Skeletal muscle cell (primary cell): ENCODE results near the gene SSTR5.
"Not testable (repeated sequence)": the region's sequence is repeated elsewhere in the genome, so short reads cannot be mapped to it uniquely, and the experiment has no call there.

Experiments
- DNase-seq: peaks from one replicate; pipeline ENCODE4 v3.0.0-alpha.2; 2010; ENCODE audit warnings: low read depth
- H3K4me3 ChIP-seq: 2 replicates; pipeline ENCODE4 v1.5.1; 2011; ENCODE audit warnings: low read depth, mild to moderate bottlenecking, control low read depth, low read length, moderate library complexity

Gene SSTR5

DNA sequence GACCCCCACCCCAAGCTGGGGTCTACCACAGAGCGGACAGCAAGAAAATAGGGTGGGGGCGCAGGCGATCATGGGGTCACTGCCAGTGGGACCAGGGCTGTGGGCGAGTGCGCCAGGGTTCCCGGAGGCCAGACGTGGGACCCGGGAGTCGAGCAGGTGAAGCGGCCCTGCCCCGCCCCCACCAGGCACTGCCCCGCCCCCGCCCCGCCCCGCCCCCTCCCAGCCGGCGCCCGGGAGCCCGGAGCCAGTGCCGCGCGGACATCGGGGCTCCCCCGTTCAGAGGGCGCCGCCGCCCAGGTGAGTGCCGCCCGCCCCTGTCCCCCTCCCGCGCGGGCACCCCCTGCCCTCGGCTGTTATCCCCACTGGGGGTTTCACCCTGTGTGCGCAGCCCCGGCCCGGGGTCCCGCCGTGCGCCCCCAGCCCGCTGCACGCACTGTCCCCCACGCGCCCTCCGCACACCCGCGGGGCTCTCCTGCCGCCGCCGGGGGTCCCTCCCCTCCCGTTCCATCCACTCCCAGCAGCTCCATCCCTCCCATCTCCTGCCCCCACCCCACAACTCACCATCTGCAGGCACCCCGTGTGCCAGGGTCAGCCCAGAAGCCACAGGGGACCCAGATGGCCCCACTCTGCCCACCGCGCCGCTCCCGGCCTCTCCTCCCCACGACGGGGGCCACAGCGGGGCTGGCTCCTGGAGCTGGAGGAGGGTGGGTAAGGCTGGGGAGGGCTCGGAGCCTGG lies at the start of gene SSTR5:
Gene SSTR5 (plus strand): TSS at position 222 of the 736 bp plus-strand sequence. CDS start 6,122 bp downstream, outside the sequence.
- H3K4me3 ChIP-seq: no peak within 1 kb of the TSS
- DNase-seq: no peak

DNA sequence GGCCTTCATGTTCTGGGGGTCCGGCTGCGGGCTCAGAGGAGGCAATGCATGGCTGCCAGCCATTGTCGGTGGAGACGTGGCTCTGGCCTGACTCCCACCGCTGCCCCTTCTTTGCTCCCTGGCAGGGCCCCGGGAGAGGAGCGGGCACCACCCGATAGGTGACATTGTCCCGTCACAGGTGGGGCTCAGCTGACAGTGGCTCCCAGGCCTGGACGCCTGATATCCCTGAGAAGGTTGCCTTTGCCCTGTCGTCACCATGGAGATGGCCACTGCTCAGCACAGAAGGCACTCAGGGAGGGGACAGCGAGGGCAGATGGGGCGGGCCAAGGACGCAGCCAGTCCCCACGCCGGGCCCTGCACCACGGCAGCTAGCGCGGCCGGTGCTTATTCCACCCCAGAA lies 48.4 kb upstream of the SSTR5 start:
- DNase-seq: no peak
- no peak overlapping the region for H3K4me3 ChIP-seq

- not testable (repeated sequence) for H3K4me3 ChIP-seq, DNase-seq
Measured at GRCh38 chr16:1025183-1025809, 47.3 kb upstream of the SSTR5 start.

DNA sequence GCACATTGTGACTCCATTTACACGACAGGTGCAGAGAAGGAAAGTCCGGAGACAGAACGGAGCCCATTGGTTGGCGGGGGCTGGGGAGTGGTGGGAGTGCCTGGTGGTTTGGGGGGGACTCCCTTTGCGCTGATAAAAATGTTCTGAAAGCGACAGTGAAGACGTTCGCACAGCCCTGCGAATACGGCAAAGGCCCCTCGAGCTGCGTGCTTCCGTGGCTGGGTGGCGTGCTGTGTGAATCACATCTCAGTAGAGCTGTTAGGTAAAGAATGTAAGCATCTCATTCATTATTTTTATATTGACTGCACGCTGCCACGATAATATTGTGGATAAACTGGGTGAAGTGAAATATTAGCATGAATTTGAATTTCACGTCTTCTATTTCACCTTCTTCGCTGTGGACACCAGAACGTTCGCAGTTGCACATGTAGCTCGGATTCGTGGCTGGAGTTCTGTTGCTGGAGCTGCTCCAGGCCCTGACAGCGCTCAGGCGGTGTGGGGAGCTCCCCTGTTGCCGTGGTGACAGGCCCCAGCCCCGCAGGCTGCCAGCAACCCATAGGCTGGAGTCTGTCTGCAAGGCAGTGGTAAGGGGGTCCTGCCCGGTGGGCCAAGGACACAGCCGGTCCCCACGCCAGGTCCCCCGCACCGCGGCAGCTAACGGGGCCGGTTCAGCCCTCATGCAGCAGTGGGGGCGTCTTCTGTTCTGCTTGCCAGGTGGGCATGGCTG lies 46.3 kb upstream of the SSTR5 start:
- H3K4me3 ChIP-seq: no peak overlapping the region
- DNase-seq: no peak

- no peak overlapping the region for H3K4me3 ChIP-seq
- no peak for DNase-seq
Measured at GRCh38 chr16:1026784-1027500, 45.6 kb upstream of the SSTR5 start.

DNA sequence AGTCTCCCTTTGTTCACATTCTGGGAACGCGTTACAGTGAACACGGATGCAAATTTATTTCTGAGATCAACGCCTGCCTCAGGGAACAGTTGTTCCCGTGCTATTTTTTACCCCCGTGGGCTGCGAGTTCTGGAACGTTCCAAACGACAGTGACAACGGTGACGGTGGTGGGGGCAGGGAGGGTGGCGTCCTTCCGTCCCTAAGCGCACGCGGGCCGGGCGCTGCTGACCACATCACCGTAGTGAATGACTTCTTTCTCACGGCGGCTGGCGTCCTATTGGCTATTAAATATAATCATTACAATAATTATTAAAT lies 45.1 kb upstream of the SSTR5 start:
- no peak overlapping the region for H3K4me3 ChIP-seq
- DNase-seq: no peak

GRCh38 chr16:1028056-1028455 lies 44.5 kb upstream of the SSTR5 start:
- H3K4me3 ChIP-seq: no peak overlapping the region
- no peak for DNase-seq

DNA sequence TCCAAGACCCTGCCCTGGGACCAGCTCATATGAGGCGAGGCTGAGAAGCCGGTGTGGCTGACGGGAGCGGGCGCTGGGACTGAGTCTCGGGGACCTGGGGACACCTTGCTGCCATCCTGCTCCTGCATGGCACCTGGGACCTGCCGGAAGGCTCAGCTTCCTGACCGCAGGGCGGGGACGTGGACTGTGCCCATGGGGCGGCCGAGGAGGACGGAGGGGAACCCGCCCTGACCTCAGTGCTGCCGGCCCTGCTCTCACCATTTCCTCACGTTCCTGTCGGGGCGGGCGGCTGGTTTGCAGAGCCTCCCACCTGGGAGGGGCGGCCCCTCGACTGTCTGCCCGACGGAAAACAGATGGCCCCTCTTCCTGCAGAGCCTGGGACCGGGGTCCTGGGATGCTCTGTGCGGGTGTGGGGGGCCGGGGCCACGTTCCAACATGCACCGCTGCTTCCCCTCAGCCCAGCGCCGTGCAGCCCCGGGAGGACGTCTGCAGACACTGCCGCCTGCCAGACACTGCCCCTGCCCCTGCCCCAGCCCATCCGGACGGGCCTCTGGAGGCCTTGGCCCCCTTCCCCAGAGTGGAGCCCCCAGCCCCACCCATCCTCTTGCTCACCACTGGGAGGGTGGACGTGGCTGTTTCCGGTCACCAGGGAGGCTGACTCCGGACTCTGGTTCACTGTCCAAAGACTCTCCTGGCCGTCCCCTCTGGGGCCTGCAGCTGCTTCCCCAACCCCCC lies 43.9 kb upstream of the SSTR5 start:
- H3K4me3 ChIP-seq: no peak overlapping the region
- no peak for DNase-seq

DNA sequence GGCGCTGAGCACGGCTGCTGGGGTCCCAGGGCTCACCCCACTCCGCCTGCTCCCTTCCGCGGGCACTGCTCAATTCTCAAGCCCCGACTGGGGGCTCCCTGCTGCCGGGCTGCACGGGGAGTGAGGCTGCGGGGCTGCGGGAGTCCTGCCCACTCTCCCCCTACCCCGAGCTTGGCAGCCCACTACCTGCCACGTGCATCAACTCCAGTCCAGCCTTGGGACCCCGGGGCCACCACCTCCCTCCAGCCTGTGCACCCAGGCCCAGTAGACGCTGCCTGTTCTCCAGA lies 43.3 kb upstream of the SSTR5 start:
- no peak for DNase-seq
- H3K4me3 ChIP-seq: no peak overlapping the region

DNA sequence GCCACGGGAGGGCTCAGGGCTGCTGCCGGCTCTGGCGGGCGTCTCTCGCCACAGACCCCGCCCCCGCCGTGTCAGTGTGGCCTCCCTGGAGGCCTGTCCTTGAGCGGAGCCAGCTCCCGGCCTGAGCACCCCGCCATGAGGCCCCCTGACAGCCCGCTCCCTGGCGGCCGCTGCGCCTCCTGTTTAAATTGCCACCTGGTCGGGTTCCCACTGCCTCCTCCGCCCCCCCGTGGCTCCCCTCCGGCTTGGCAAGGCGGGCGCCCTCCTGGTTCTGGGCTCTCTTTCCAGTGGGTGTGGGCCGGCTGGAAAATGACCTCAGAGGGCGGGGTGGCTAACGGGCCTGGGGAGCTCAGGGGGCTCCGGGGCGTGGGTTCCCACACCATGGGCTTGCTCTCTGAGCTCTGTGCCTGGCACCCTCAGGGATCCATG lies 42.1 kb upstream of the SSTR5 start:
- DNase-seq: no peak
- H3K4me3 ChIP-seq: no peak overlapping the region

GRCh38 chr16:1031666-1032065 lies 40.9 kb upstream of the SSTR5 start:
- no peak overlapping the region for H3K4me3 ChIP-seq
- no peak for DNase-seq

DNA sequence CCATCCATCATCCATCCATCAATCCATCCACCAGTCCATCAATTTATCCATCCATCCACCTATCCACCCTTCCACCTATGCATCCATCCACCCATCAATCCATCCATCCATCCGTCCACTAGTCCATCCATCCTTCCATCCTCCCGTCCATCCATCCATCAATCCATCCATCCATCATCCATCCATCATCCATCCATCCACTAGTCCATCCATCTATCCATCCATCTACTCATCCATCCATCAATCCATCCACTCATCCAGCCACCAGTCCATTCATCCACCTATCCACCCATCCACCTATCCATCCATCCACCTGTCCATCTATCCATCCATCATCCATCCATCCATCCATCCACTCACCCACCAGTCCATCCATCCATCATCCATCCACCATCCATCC lies 39.9 kb upstream of the SSTR5 start:
- no peak overlapping the region for H3K4me3 ChIP-seq
- no peak for DNase-seq

DNA sequence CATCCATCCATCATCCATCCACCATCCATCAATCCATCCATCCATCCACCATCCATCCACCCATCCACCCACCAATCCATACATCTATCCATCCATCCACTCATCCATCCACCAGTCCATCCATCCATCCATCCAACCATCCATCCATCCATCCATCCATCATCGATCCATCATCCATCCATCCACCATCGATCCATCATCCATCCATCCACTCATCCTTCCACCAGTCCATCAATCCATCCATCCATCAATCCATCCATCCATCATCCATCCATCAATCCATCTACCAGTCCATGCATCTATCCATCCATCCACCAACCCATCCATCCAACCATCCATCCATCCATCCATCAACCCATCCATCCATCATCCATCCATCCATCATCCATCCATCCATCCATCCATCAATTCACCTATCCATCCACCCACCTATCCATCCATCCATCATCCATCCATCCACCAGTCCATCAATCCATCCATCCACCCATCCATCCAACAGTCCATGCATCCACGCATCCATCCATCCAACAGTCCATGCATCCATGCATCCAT lies 39.3 kb upstream of the SSTR5 start:
- H3K4me3 ChIP-seq: no peak overlapping the region
- no peak for DNase-seq

DNA sequence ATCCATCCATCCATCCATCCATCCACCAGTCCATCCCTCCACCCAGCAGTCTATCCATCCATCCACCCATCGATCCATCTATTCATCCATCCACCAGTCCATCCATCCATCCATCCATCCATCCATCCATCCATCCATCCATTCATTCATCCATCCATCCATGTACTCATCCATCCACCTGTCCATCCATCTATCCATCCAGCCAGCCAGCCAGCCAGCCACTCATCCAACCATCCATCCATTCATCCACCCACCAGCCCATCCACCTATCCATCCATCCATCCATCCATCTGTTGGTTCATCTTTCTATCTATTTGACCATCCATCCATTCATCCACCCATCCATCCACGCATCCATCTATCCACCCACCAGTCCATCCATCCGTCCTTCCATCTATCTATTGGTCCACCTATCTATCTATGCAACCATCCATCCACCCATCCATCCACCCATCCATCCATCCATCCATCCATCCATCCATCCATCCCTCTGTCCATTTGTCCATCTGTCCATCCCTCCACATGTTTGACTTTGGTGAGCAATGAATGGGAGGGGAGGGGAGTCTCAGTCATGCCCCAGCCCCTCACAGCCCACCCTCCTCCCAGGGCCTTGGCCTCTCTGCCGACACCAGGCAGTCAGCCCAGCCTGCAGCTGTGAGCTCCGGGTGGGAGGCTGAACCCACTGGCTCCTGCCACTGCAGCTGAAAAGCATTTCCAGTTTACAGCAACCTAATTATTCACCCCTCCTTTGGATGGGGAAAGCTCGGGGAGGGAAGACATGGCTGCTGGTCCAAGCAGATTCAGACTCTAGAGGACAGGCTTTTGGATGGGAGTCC lies 38.1 kb upstream of the SSTR5 start:
- DNase-seq: no peak
- H3K4me3 ChIP-seq: no peak overlapping the region

DNA sequence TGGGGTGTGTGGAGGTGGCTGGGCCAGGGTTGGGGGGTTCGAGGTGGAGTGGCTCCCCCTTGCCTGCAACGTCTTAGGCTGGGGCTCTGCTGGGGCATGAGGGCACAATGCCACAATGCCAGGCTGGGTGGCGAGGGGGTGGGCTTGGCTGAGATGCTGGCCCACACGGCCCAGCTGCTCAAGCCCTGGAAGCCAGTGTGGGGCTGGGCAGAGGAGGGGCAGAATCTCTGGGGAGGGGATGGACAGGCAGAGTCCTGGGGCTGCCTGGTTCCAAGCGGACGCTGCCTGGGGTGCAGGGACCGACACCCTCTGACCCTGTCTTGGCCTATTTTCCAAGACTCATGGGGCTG lies 37.5 kb upstream of the SSTR5 start:
- DNase-seq: no peak
- H3K4me3 ChIP-seq: no peak overlapping the region

- DNase-seq: no peak
- no peak overlapping the region for H3K4me3 ChIP-seq
Measured at GRCh38 chr16:1036166-1036565, 36.4 kb upstream of the SSTR5 start.

GRCh38 chr16:1036726-1037393 lies 35.7 kb upstream of the SSTR5 start:
- no peak for DNase-seq
- no peak overlapping the region for H3K4me3 ChIP-seq
